ENCODE results near the gene ANKRD34A.

DNA sequence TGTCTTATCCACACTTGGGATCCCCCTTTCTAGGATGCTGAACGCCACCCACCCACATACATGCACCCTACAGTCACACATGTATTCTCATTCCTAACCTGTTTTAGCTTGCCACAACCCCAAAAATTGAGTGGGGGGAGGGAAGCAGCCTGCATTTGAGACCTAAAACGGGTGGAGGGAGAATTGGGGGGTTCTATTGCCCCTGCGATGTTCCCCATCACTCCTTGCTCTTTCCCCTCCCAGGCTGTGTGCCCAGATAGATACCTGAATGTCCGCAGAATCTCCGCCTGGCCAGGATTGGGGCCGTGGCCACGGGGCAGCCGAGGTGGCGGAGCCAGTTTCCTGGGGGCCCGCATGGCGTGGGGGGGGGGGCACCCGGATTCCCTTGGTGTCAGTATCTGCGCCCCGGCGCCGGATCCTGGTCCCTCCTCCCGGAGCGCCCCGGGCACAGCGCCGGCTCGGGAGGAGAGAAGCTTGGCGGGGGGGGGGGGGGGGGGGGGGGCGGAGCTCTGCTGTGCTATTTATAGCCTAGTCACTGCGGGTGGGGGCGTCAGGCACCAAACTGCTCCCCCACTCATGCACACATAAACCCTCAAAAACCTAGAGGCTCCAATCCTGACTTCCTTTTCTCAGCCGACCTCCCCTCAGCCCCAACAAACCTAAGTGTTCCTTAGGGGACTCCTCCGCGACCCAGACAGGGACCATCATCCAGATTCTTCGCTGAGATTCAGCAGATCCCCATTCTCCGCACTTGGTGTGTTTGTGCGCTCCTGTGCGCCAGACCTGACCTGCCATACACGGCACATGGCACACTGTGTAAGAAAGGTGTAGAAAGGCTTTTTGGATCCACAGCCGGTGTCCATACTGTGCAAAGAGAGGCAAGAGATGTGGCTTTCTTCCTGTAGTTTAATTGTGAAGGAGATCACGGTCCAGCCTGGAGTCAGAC lies 1.9 kb downstream of the ANKRD34A start:
- TF ChIP-seq, protein P1, sequence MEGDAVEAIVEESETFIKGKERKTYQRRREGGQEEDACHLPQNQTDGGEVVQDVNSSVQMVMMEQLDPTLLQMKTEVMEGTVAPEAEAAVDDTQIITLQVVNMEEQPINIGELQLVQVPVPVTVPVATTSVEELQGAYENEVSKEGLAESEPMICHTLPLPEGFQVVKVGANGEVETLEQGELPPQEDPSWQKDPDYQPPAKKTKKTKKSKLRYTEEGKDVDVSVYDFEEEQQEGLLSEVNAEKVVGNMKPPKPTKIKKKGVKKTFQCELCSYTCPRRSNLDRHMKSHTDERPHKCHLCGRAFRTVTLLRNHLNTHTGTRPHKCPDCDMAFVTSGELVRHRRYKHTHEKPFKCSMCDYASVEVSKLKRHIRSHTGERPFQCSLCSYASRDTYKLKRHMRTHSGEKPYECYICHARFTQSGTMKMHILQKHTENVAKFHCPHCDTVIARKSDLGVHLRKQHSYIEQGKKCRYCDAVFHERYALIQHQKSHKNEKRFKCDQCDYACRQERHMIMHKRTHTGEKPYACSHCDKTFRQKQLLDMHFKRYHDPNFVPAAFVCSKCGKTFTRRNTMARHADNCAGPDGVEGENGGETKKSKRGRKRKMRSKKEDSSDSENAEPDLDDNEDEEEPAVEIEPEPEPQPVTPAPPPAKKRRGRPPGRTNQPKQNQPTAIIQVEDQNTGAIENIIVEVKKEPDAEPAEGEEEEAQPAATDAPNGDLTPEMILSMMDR (IDR thresholded peaks at IDR 0.05; ENCODE audit: low read length): no peak
- TF ChIP-seq EZH2 (optimal IDR thresholded peaks at IDR 0.05; ENCODE audit: low read depth, low read length): no peak

Measured in MM.1S (cell line).